ENCODE data around the gene DDX39B. TPM values are rescaled to one million over a fixed set of nuclear protein-coding genes. Genes with fewer than 3 reads are reported as not detected.

The DDX39B gene
- total RNA-seq, 3 donors from 2014 or later (not counting 1 experiment from before 2014, with no cell fraction given) = 506 to 571 (median 534) TPM

DNA sequence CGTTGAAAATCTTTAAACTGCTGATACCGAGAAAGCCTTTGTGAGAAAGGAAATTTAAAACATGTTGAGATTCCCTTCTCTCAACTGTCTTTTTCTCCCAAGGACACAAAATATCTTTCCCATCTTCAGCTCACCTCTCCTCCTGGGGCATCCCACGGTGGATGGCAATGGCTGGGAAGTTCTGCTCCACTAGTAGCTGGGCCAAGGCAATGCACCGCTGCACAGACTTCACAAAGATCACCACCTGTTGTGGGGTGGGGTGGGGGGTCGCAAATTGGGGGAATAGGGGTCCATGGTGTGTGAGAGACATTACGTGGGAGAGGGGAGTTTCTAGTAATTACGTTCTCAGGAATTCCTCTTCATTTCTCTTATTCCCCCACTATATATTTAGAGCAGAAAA is 10.6 kb downstream of the DDX39B start:
- no peaks in the 10 kb centered on the region for H3K9me3 ChIP-seq (ENCODE audit: control insufficient read depth, insufficient read depth, low read length)
- 97% methylated on average over 5 of the region's 7 CpGs for WGBS (ENCODE audit: insufficient coverage)
- H3K27me3 ChIP-seq (ENCODE audit: control insufficient read depth, insufficient read depth, low read length) = no peaks in the 10 kb centered on the region
- TF ChIP-seq, protein P1, sequence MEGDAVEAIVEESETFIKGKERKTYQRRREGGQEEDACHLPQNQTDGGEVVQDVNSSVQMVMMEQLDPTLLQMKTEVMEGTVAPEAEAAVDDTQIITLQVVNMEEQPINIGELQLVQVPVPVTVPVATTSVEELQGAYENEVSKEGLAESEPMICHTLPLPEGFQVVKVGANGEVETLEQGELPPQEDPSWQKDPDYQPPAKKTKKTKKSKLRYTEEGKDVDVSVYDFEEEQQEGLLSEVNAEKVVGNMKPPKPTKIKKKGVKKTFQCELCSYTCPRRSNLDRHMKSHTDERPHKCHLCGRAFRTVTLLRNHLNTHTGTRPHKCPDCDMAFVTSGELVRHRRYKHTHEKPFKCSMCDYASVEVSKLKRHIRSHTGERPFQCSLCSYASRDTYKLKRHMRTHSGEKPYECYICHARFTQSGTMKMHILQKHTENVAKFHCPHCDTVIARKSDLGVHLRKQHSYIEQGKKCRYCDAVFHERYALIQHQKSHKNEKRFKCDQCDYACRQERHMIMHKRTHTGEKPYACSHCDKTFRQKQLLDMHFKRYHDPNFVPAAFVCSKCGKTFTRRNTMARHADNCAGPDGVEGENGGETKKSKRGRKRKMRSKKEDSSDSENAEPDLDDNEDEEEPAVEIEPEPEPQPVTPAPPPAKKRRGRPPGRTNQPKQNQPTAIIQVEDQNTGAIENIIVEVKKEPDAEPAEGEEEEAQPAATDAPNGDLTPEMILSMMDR (IDR thresholded peaks at IDR 0.05) = no peak
- no peak overlapping the region for H3K4me3 ChIP-seq (ENCODE audit: low read length)
- ATAC-seq (no peak), DNase-seq (no peak)
- H3K27me3 Mint-ChIP-seq (ENCODE audit: low read depth in 2 of 2) = no peaks in the 10 kb centered on the region
- intact Hi-C loops (cut with micrococcal nuclease) = no loop called here
- H3K36me3 Mint-ChIP-seq = peaks cover 11% of the 10 kb centered on the region
- peaks cover 65% of the 10 kb centered on the region for H3K36me3 ChIP-seq (ENCODE audit: control insufficient read depth, insufficient read depth, low read length)
- no peaks in the 10 kb centered on the region for H3K9me3 Mint-ChIP-seq
- H3K27ac Mint-ChIP-seq = no peak overlapping the region
- no peak overlapping the region for H3K27ac ChIP-seq (ENCODE audit: low read length)
- no peak overlapping the region for H3K4me3 Mint-ChIP-seq
- no peaks in the 10 kb centered on the region for H3K4me1 ChIP-seq (ENCODE audit: control insufficient read depth, insufficient read depth, low read length)
- peaks cover 17 to 27% of the 10 kb centered on the region in 2 donors for H3K4me1 Mint-ChIP-seq

- Histone ChIP-seq H3K4me3 (ENCODE audit: low read length) (no peak overlapping the region), H3K27me3 (ENCODE audit: control insufficient read depth, insufficient read depth, low read length) (no peaks in the 10 kb centered on the region), H3K4me1 (ENCODE audit: control insufficient read depth, insufficient read depth, low read length) (no peaks in the 10 kb centered on the region), H3K27ac (ENCODE audit: low read length) (no peak overlapping the region), H3K9me3 (ENCODE audit: control insufficient read depth, insufficient read depth, low read length) (no peaks in the 10 kb centered on the region), H3K36me3 (ENCODE audit: control insufficient read depth, insufficient read depth, low read length) (peaks cover 60% of the 10 kb centered on the region)
- TF ChIP-seq, protein P1 (IDR thresholded peaks at IDR 0.05) = no peak
- Mint-ChIP-seq H3K36me3 (peaks cover 8% of the 10 kb centered on the region), H3K4me1 (peaks cover 12 to 22% of the 10 kb centered on the region in 2 donors), H3K27me3 (ENCODE audit: low read depth in 2 of 2) (no peaks in the 10 kb centered on the region), H3K27ac (peak overlapping the region in 1 of 2 donors; percentile 31), H3K9me3 (no peaks in the 10 kb centered on the region), H3K4me3 (no peak overlapping the region)
- no peak for ATAC-seq
- intact Hi-C loops (cut with micrococcal nuclease) = no loop called here
- no peak for DNase-seq
- 92% methylated on average over 5 of the region's 6 CpGs for WGBS (ENCODE audit: insufficient coverage)
Observed at GRCh38 chr6:31530659-31531058, 11.1 kb downstream of the DDX39B start.

- WGBS (ENCODE audit: insufficient coverage) = 68% methylated on average over 12 of the region's 12 CpGs
- H3K36me3 ChIP-seq (ENCODE audit: control insufficient read depth, insufficient read depth, low read length) = peaks cover 49% of the 10 kb centered on the region
- no peaks in the 10 kb centered on the region for H3K9me3 Mint-ChIP-seq
Observed at GRCh38 chr6:31529329-31530150, 12.3 kb downstream of the DDX39B start.

More at GRCh38 chr6:31529329-31530150, 12.3 kb downstream of the DDX39B start:
- Histone ChIP-seq H3K9me3 (ENCODE audit: control insufficient read depth, insufficient read depth, low read length) (no peaks in the 10 kb centered on the region), H3K4me3 (ENCODE audit: low read length) (no peak overlapping the region), H3K27me3 (ENCODE audit: control insufficient read depth, insufficient read depth, low read length) (no peaks in the 10 kb centered on the region), H3K4me1 (ENCODE audit: control insufficient read depth, insufficient read depth, low read length) (no peaks in the 10 kb centered on the region), H3K27ac (ENCODE audit: low read length) (no peak overlapping the region)
- Mint-ChIP-seq H3K27me3 (ENCODE audit: low read depth in 2 of 2) (no peaks in the 10 kb centered on the region), H3K27ac (peak overlapping the region; percentile 31 to 70), H3K4me3 (no peak overlapping the region), H3K36me3 (peaks cover 8% of the 10 kb centered on the region), H3K4me1 (peaks cover 11 to 19% of the 10 kb centered on the region in 2 donors)
- TF ChIP-seq, protein P1 (IDR thresholded peaks at IDR 0.05) = no peak
- intact Hi-C loops (cut with micrococcal nuclease) = no loop called here
- DNase-seq = no peak
- ATAC-seq = no peak
